SK-N-SH treated with all-trans-retinoic acid at 6 μM for 48 hours (cell line): Measurements from ENCODE around the gene GPANK1.

Experiments used
- ATAC-seq: fragments of 200-7000 bp; cut with Tn5 transposase; 3 replicates; pipeline ENCODE4 v1.9.1; 2020; ENCODE audit warnings: mild to moderate bottlenecking, moderate library complexity
- BACH2 ChIP-seq: fragments of 250-450 bp; sonication (Bioruptor Pico); IDR thresholded peaks from 2 replicates; pipeline ENCODE4 v1.9.0; 2021; ENCODE audit warnings: mild to moderate bottlenecking, borderline replicate concordance
- CREB5 ChIP-seq: fragments of 250-450 bp; sonication (Bioruptor Pico); IDR thresholded peaks from 2 replicates; pipeline ENCODE4 v1.5.1; 2020; ENCODE audit warnings: low read depth, mild to moderate bottlenecking, moderate library complexity
- CSDC2 ChIP-seq: fragments of 250-450 bp; sonication (Bioruptor Pico); IDR thresholded peaks from 2 replicates; pipeline ENCODE4 v1.5.0; 2020; ENCODE audit warnings: mild to moderate bottlenecking, moderate library complexity
- CSRNP3 ChIP-seq: fragments of 250-450 bp; sonication (Bioruptor Pico); IDR thresholded peaks from 2 replicates; pipeline ENCODE4 v1.5.1; 2021; ENCODE audit warnings: mild to moderate bottlenecking, moderate library complexity
- ESRRG ChIP-seq: fragments of 250-450 bp; sonication (Bioruptor Pico); IDR thresholded peaks from 2 replicates; pipeline ENCODE4 v1.6.1; 2021; ENCODE audit warnings: mild to moderate bottlenecking
- GLIS3 ChIP-seq: fragments of 250-450 bp; sonication (Bioruptor Pico); IDR thresholded peaks from 2 replicates; pipeline ENCODE4 v1.5.0; 2020; ENCODE audit warnings: mild to moderate bottlenecking, moderate library complexity
- OSR1 ChIP-seq: fragments of 250-450 bp; sonication (Bioruptor Pico); IDR thresholded peaks from 2 replicates; pipeline ENCODE4 v1.8.0; 2022; ENCODE audit warnings: moderate library complexity, mild to moderate bottlenecking, inconsistent platforms
- PATZ1 ChIP-seq: fragments of 250-450 bp; sonication (Bioruptor Pico); IDR thresholded peaks from 2 replicates; pipeline ENCODE4 v1.8.0; 2020; ENCODE audit warnings: mild to moderate bottlenecking, moderate library complexity, borderline replicate concordance
- POU6F1 ChIP-seq: fragments of 250-450 bp; sonication (Bioruptor Pico); IDR thresholded peaks from 2 replicates; pipeline ENCODE4 v1.8.0; 2021; ENCODE audit warnings: low read depth, mild to moderate bottlenecking, moderate library complexity, borderline replicate concordance
- PPARA ChIP-seq: fragments of 250-450 bp; sonication (Bioruptor Pico); IDR thresholded peaks from 2 replicates; pipeline ENCODE4 v1.5.0; 2020; ENCODE audit warnings: mild to moderate bottlenecking, borderline replicate concordance
- RARB ChIP-seq: fragments of 250-450 bp; sonication (Bioruptor Pico); IDR thresholded peaks from 2 replicates; pipeline ENCODE4 v1.8.0; 2021; ENCODE audit warnings: mild to moderate bottlenecking, moderate library complexity
- SNAI2 ChIP-seq: fragments of 250-450 bp; sonication (Bioruptor Pico); IDR thresholded peaks from 2 replicates; pipeline ENCODE4 v1.5.0; 2020; ENCODE audit warnings: mild to moderate bottlenecking, moderate library complexity
- TCF4 ChIP-seq: fragments of 250-450 bp; sonication (Bioruptor Pico); IDR thresholded peaks from 2 replicates; pipeline ENCODE4 v1.8.0; 2021; ENCODE audit warnings: mild to moderate bottlenecking, moderate library complexity, borderline replicate concordance
- TOX ChIP-seq: fragments of 250-450 bp; sonication (Bioruptor Pico); IDR thresholded peaks from 2 replicates; pipeline ENCODE4 v1.8.0; 2021; ENCODE audit warnings: mild to moderate bottlenecking, moderate library complexity, borderline replicate concordance
- TSHZ2 ChIP-seq: fragments of 250-450 bp; sonication (Bioruptor Pico); IDR thresholded peaks from 2 replicates; pipeline ENCODE4 v1.5.0; 2020; ENCODE audit warnings: mild to moderate bottlenecking, moderate library complexity
- ZC3H10 ChIP-seq: fragments of 250-450 bp; sonication (Bioruptor Pico); IDR thresholded peaks from 2 replicates; pipeline ENCODE4 v1.5.1; 2021; ENCODE audit warnings: mild to moderate bottlenecking, moderate library complexity
- ZFP3 ChIP-seq: fragments of 250-450 bp; sonication (Bioruptor Pico); IDR thresholded peaks from 2 replicates; pipeline ENCODE4 v1.5.0; 2020; ENCODE audit warnings: mild to moderate bottlenecking, moderate library complexity
- ZFP30 ChIP-seq: fragments of 450-650 bp; formaldehyde crosslinking; IDR thresholded peaks from 2 replicates; pipeline ENCODE4 v1.5.0; 2022; ENCODE audit warnings: mild to moderate bottlenecking, moderate library complexity
- ZNF565 ChIP-seq: fragments of 450-650 bp; formaldehyde crosslinking; conservative IDR thresholded peaks from 2 replicates; pipeline ENCODE4 v1.5.0; 2020; ENCODE audit warnings: low read depth, mild to moderate bottlenecking, moderate library complexity
- ZNF70 ChIP-seq: fragments of 450-650 bp; formaldehyde crosslinking; IDR thresholded peaks from 2 replicates; pipeline ENCODE4 v1.5.0; 2020; ENCODE audit warnings: mild to moderate bottlenecking, moderate library complexity
- ZNF8 ChIP-seq: fragments of 450-650 bp; formaldehyde crosslinking; IDR thresholded peaks from 2 replicates; pipeline ENCODE4 v1.5.0; 2020; ENCODE audit warnings: mild to moderate bottlenecking, moderate library complexity

GPANK1 gene

GRCh38 chr6:31708224-31708623, 43.4 kb upstream of the GPANK1 start:
- TF ChIP-seq ZFP3 (CRISPR knock-in tag) = no peak
- TF ChIP-seq RARB (CRISPR knock-in tag) = no peak
- TF ChIP-seq PPARA (CRISPR knock-in tag) = no peak
- TF ChIP-seq POU6F1 (CRISPR knock-in tag) = no peak
- no peak for TF ChIP-seq TSHZ2
- no peak for TF ChIP-seq ZFP30
- no peak for TF ChIP-seq SNAI2 (CRISPR knock-in tag)
- TF ChIP-seq ESRRG = no peak
- no peak for TF ChIP-seq BACH2 (CRISPR knock-in tag)
- TF ChIP-seq CSRNP3 (CRISPR knock-in tag) = no peak
- TF ChIP-seq PATZ1 (CRISPR knock-in tag) = no peak
- TF ChIP-seq ZNF8 (CRISPR knock-in tag) = no peak
- no peak for TF ChIP-seq CREB5 (CRISPR knock-in tag)
- no peak for TF ChIP-seq TCF4
- TF ChIP-seq ZNF70 (CRISPR knock-in tag) = no peak
- TF ChIP-seq GLIS3 (CRISPR knock-in tag) = no peak
- no peak for TF ChIP-seq OSR1 (CRISPR knock-in tag)
- TF ChIP-seq ZNF565 (CRISPR knock-in tag) = no peak

GRCh38 chr6:31707701-31708100, 42.9 kb upstream of the GPANK1 start:
- TF ChIP-seq POU6F1 (CRISPR knock-in tag) = no peak
- no peak for ATAC-seq

More at GRCh38 chr6:31708224-31708623, 43.4 kb upstream of the GPANK1 start:
- ATAC-seq = no peak

GRCh38 chr6:31706599-31706998, 41.8 kb upstream of the GPANK1 start, which contains the start of gene LY6G6F:
Gene LY6G6F, plus strand, starts transcription at chr6:31706866. Its CDS starts 41 bp downstream, at chr6:31706907.
- no peak for ATAC-seq
- TF ChIP-seq ZNF8 (CRISPR knock-in tag) (no peak), TOX (no peak), TCF4 (no peak), ZNF565 (CRISPR knock-in tag) (no peak), ZFP30 (no peak), ZC3H10 (CRISPR knock-in tag) (no peak), ZFP3 (CRISPR knock-in tag) (no peak), GLIS3 (CRISPR knock-in tag) (no peak), CSDC2 (CRISPR knock-in tag) (no peak), RARB (CRISPR knock-in tag) (no peak), TSHZ2 (no peak), POU6F1 (CRISPR knock-in tag) (no peak)
